H9 (cell line): ENCODE results near the gene AFDN. TPM values are rescaled to one million over a fixed set of nuclear protein-coding genes. Genes with fewer than 3 reads are reported as not detected.

Experiments
- DNase-seq: peaks from one replicate; pipeline ENCODE4 v3.0.0-alpha.2; 2017
- H2AFZ ChIP-seq: one replicate; pipeline ENCODE4 v1.6.1; 2013; ENCODE audit warnings: mild to moderate bottlenecking, low read length, control low read depth, moderate library complexity
- H2AK5ac ChIP-seq: 2 replicates; pipeline ENCODE4 v1.6.1; 2013; ENCODE audit warnings: low read length, control low read depth, mixed read lengths; ENCODE audit not compliant: insufficient read length
- H2BK120ac ChIP-seq: one replicate; pipeline ENCODE4 v1.6.1; 2013; ENCODE audit warnings: low read depth, mild to moderate bottlenecking, low read length, control low read depth, inconsistent platforms; ENCODE audit not compliant: poor library complexity, severe bottlenecking
- H2BK12ac ChIP-seq: 2 replicates; pipeline ENCODE4 v1.6.1; 2013; ENCODE audit warnings: low read length, control low read depth, mixed read lengths, low read depth; ENCODE audit not compliant: insufficient read length
- H2BK15ac ChIP-seq: 2 replicates; pipeline ENCODE4 v1.6.1; 2013; ENCODE audit warnings: low read depth, low read length, control low read depth
- H2BK20ac ChIP-seq: one replicate; pipeline ENCODE4 v1.6.1; 2013; ENCODE audit warnings: low read depth, mild to moderate bottlenecking, low read length, control low read depth, inconsistent platforms; ENCODE audit not compliant: poor library complexity, severe bottlenecking
- H2BK5ac ChIP-seq: 2 replicates; pipeline ENCODE4 v1.6.1; 2013; ENCODE audit warnings: low read length, control low read depth, mixed read lengths; ENCODE audit not compliant: insufficient read length
- H3K14ac ChIP-seq: 2 replicates; pipeline ENCODE4 v1.6.1; 2013; ENCODE audit warnings: low read length, control low read depth; ENCODE audit not compliant: insufficient read depth
- H3K18ac ChIP-seq: 2 replicates; pipeline ENCODE4 v1.6.1; 2013; ENCODE audit warnings: low read depth, mild to moderate bottlenecking, mixed read lengths, low read length, control low read depth; ENCODE audit not compliant: insufficient read length
- H3K23ac ChIP-seq: 2 replicates; pipeline ENCODE4 v1.6.1; 2013; ENCODE audit warnings: low read length, control low read depth, mixed read lengths, low read depth; ENCODE audit not compliant: insufficient read length
- H3K23me2 ChIP-seq: 2 replicates; pipeline ENCODE4 v1.6.1; 2013; ENCODE audit warnings: low read depth, mild to moderate bottlenecking, mixed read lengths, low read length, control low read depth; ENCODE audit not compliant: insufficient read length, poor library complexity, severe bottlenecking
- H3K27ac ChIP-seq: 2 replicates; pipeline ENCODE4 v1.5.1; 2013; ENCODE audit warnings: low read length, control low read depth, mixed read lengths, low read depth; ENCODE audit not compliant: insufficient read length
- H3K27me3 ChIP-seq: 2 replicates; pipeline ENCODE4 v1.6.1; 2013; ENCODE audit warnings: low read length, control low read depth, inconsistent platforms; ENCODE audit not compliant: insufficient read depth
- H3K4ac ChIP-seq: 2 replicates; pipeline ENCODE4 v1.6.1; 2013; ENCODE audit warnings: low read depth, mild to moderate bottlenecking, control low read depth, inconsistent platforms, low read length, moderate library complexity
- H3K4me1 ChIP-seq: 2 replicates; pipeline ENCODE4 v1.6.1; 2013; ENCODE audit warnings: low read length, control low read depth, inconsistent platforms; ENCODE audit not compliant: insufficient read depth
- H3K4me2 ChIP-seq: 2 replicates; pipeline ENCODE4 v1.6.1; 2013; ENCODE audit warnings: low read length, control low read depth, mixed read lengths; ENCODE audit not compliant: insufficient read length, insufficient read depth
- H3K56ac ChIP-seq: 2 replicates; pipeline ENCODE4 v1.6.1; 2013; ENCODE audit warnings: low read depth, mild to moderate bottlenecking, mixed read lengths, low read length, control low read depth; ENCODE audit not compliant: insufficient read length
- H3K79me1 ChIP-seq: 2 replicates; pipeline ENCODE4 v1.6.1; 2013; ENCODE audit warnings: low read depth, mild to moderate bottlenecking, moderate library complexity, low read length, control low read depth, inconsistent platforms; ENCODE audit not compliant: insufficient read depth, poor library complexity, severe bottlenecking
- H3K79me2 ChIP-seq: 2 replicates; pipeline ENCODE4 v1.6.1; 2013; ENCODE audit warnings: low read length, control low read depth, inconsistent platforms; ENCODE audit not compliant: insufficient read depth
- H3K9ac ChIP-seq: 2 replicates; pipeline ENCODE4 v1.6.1; 2013; ENCODE audit warnings: low read length, control low read depth, mixed read lengths; ENCODE audit not compliant: insufficient read length; ENCODE audit errors: extremely low read depth
- H3K9me3 ChIP-seq: one replicate; pipeline ENCODE4 v1.6.1; 2013; ENCODE audit warnings: low read depth, low read length, inconsistent platforms; ENCODE audit not compliant: control insufficient read depth
- H3T11ph ChIP-seq: one replicate; pipeline ENCODE4 v1.6.1; 2013; ENCODE audit warnings: mild to moderate bottlenecking, low read length, control low read depth, inconsistent platforms
- H4K20me1 ChIP-seq: one replicate; pipeline ENCODE4 v1.6.1; 2013; ENCODE audit not compliant: control insufficient read depth, insufficient read length, insufficient read depth
- H4K5ac ChIP-seq: 2 replicates; pipeline ENCODE4 v1.6.1; 2013; ENCODE audit warnings: low read depth, mild to moderate bottlenecking, mixed read lengths, low read length, control low read depth; ENCODE audit not compliant: insufficient read length
- H4K8ac ChIP-seq: replicated peaks from 2 replicates; pipeline ENCODE4 v1.6.1; 2013; ENCODE audit warnings: low read length, control low read depth, mixed read lengths, low read depth; ENCODE audit not compliant: insufficient read length
- H4K91ac ChIP-seq: 2 replicates; pipeline ENCODE4 v1.6.1; 2013; ENCODE audit warnings: low read depth, mild to moderate bottlenecking, moderate library complexity, mixed read lengths, low read length, control low read depth; ENCODE audit not compliant: insufficient read length
- H3K27ac Mint-ChIP-seq, 3 experiments: 2 replicates in 2 of 3; 3 replicates in 1 of 3; pipeline ENCODE4 v1.8.0; 2020 to 2021; ENCODE audit warnings: mixed read lengths in 3 of 3, mild to moderate bottlenecking in 1 of 3, moderate library complexity in 1 of 3
- H3K27me3 Mint-ChIP-seq: 2 replicates; pipeline ENCODE4 v1.8.0; 2021; ENCODE audit warnings: low read depth, mild to moderate bottlenecking, moderate library complexity, mixed read lengths
- H3K36me3 Mint-ChIP-seq, 3 experiments: 2 replicates in 2 of 3; 3 replicates in 1 of 3; pipeline ENCODE4 v1.8.0; 2020 to 2021; ENCODE audit warnings: low read depth in 3 of 3, mixed read lengths in 3 of 3; ENCODE audit not compliant: insufficient read depth in 1 of 3
- H3K4me1 Mint-ChIP-seq, 2 experiments: 2 replicates each; pipeline ENCODE4 v1.8.0; 2020; ENCODE audit warnings: mixed read lengths in 2 of 2
- H3K4me3 Mint-ChIP-seq, 2 experiments: 2 replicates in 1 of 2; 3 replicates in 1 of 2; pipeline ENCODE4 v1.8.0; 2020 to 2021; ENCODE audit warnings: mild to moderate bottlenecking in 2 of 2, mixed read lengths in 2 of 2, moderate library complexity in 1 of 2
- H3K9me3 Mint-ChIP-seq, 2 experiments: 2 replicates in 1 of 2; 3 replicates in 1 of 2; pipeline ENCODE4 v1.8.0; 2020; ENCODE audit warnings: mild to moderate bottlenecking in 2 of 2, mixed read lengths in 2 of 2, moderate library complexity in 1 of 2
- CTCF ChIP-seq: fragments of 200-600 bp; sonication (generic); conservative IDR thresholded peaks from 3 replicates; pipeline ENCODE4 v1.8.0; 2021; ENCODE audit warnings: antibody characterized with exemption, mild to moderate bottlenecking
- WGBS: extraction: QIAGEN DNeasy Blood & Tissue Kit; methylation state at CpG from one replicate; pipeline ENCODE4 v1.1.7; 2013; ENCODE audit warnings: missing lambda C conversion rate, low lambda C conversion rate, mixed read lengths; ENCODE audit not compliant: insufficient read length; ENCODE audit errors: extremely low coverage; 5-methylcytosine and 5-hydroxymethylcytosine counted together
- total RNA-seq: library from RNA; stranded (reverse); gene quantifications from 2 replicates; pipeline ENCODE4 v1.2.1, GENCODE V29; 2021

AFDN gene
- total RNA-seq, 1 experiment from 2014 or later, result 157 TPM

GRCh38 chr6:167795874-167796191, 30.9 kb upstream of the AFDN start:
- Histone ChIP-seq H3K27ac (no peak overlapping the region), H4K91ac (no peak overlapping the region), H2BK120ac (no peak overlapping the region), H2AFZ (no peak overlapping the region), H3K14ac (no peak overlapping the region), H3K27me3 (no peaks in the 10 kb centered on the region), H2BK15ac (no peak overlapping the region), H3K9ac (no peak overlapping the region), H3K4me1 (no peaks in the 10 kb centered on the region), H2BK5ac (no peak overlapping the region), H3K23me2 (no peaks in the 10 kb centered on the region), H4K5ac (no peak overlapping the region), H3K4ac (no peak overlapping the region), H3K79me2 (no peaks in the 10 kb centered on the region), H3K18ac (no peak overlapping the region), H2BK12ac (no peak overlapping the region), H3K79me1 (no peaks in the 10 kb centered on the region), H3T11ph (no peak overlapping the region), H3K56ac (no peak overlapping the region), H4K8ac (no peak overlapping the region), H3K23ac (no peak overlapping the region), H2AK5ac (no peak overlapping the region), H3K4me2 (no peak overlapping the region), H4K20me1 (no peaks in the 10 kb centered on the region), H2BK20ac (no peak overlapping the region), H3K9me3 (no peaks in the 10 kb centered on the region)
- no peak for TF ChIP-seq CTCF
- Mint-ChIP-seq H3K36me3 (no peaks in the 10 kb centered on the region), H3K27me3 (peaks cover 1% of the 10 kb centered on the region), H3K9me3 (no peaks in the 10 kb centered on the region; a peak in 1 of 5 replicates), H3K4me3 (no peak overlapping the region), H3K4me1 (peaks cover 15 to 25% of the 10 kb centered on the region in 2 experiments), H3K27ac (no peak overlapping the region)
- DNase-seq, result no peak
- WGBS, result no CpG with 5 or more reads among the region's 10 CpGs
